Esophagus muscularis mucosa (tissue), 4 donors: ENCODE data around the gene RTRAF.

ENCODE experiments used
- CTCF ChIP-seq, 3 experiments: fragments of 200-600 bp in 2 of 3; fragments of 450-650 bp in 1 of 3; sonication (generic) in 2 of 3; IDR thresholded peaks; one replicate each; pipeline ENCODE4 v1.5.1; 2017 to 2019; ENCODE audit warnings: antibody characterized with exemption in 3 of 3, mild to moderate bottlenecking in 2 of 3, moderate library complexity in 1 of 3
- EP300 ChIP-seq: sonication (generic); formaldehyde crosslinking; IDR thresholded peaks from one replicate; pipeline ENCODE4 v1.6.1; 2017; ENCODE audit warnings: antibody characterized with exemption
- POLR2A ChIP-seq: fragments of 450-650 bp; IDR thresholded peaks from one replicate; pipeline ENCODE4 v1.6.1; 2017; ENCODE audit warnings: antibody characterized with exemption, moderate library complexity, mild to moderate bottlenecking, low read depth
- POLR2AphosphoS5 ChIP-seq, 2 donors: sonication (generic); formaldehyde crosslinking; IDR thresholded peaks; one replicate each; pipeline ENCODE4 v1.6.1; 2017; ENCODE audit warnings: antibody characterized with exemption in 2 of 2

GRCh38 chr14:52006361-52006760, 17.0 kb downstream of the RTRAF start:
- TF ChIP-seq POLR2AphosphoS5 (IDR thresholded peaks at IDR 0.05) (no peak), CTCF (IDR thresholded peaks at IDR 0.05) (no peak), POLR2A (no peak), EP300 (no peak)
